HL-60/S4 (cell line): ENCODE data around the gene CR2.
"Not testable (repeated sequence)": the region's sequence is repeated elsewhere in the genome, so short reads cannot be mapped to it uniquely, and the experiment has no call there.

Experiments used
- in situ Hi-C: fragments of 300-500 bp; cut with MboI; formaldehyde crosslinking; loops from 2 replicates; pipeline ENCODE4 v1.14.3; 2022; ENCODE audit warnings: low sequenced_read_pairs

Gene CR2

DNA sequence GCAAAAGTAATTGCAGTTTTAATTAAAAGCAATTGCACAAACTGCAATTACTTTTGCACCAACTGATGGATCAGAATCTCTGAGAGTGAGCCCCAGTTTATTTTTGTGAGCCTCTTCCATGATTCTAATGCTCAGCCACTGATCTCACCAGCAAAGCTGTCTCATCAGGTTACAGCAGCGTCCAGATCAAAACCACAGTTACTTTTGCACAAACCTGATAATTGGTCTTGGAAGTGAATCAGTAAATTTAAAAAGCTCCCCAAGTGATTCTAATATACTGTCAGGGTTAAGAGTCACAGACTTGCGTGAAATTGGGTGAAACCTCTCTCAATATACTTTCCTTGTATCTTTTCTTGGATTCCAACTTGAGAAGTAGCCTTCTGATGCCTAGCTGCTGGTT is 13.5 kb upstream of the CR2 start:
- in situ Hi-C loops: no loop called here

DNA sequence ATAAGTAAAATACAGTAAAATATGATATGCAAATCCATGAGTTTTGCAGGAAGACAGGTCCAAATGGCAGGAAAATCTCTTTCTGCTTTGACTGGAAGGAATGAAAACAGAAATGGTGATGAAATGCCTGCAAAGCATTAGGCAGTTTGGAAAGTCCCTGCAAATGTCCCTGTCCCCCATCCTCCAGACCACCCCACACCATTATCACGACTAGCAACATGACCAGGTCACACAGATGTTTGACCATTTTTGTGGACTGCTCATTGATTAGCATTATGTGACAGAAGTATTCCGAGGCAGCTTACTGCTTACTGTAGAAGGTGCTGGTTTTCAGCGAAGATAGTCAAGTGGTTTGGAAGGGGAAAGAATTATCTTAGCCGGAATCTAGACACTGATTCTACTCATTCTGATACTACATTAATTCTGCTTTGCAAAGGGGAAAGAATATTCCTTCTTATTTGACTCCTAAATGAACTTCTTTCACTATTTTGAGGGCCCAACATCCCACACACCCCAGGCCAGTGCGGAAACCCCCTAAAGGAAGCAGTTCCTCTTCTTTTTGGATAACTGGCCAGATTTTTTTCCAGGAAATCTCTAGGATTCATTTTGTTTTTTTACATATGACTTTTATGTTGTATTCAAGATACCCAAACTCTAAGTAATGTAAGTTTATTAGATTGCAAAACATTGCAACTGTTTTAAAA is 9.5 kb upstream of the CR2 start:
- in situ Hi-C loops: no loop called here

DNA sequence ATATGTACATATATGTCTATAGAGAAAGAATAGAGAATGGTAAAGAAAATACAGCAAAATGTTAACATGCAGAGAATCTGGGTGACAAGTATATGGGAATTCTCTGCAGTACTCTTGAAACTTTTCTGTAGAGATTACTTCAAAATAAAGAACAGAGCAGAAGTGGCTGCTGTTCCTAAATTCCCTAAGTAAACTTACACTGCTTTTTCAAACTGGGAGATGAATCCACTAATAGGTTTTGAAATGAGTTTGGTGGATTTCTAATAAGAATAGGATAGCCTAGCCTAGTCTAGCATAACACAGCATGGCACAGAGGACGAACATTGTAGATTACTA is 450 bp upstream of the CR2 start:
- in situ Hi-C loops: no loop called here

DNA sequence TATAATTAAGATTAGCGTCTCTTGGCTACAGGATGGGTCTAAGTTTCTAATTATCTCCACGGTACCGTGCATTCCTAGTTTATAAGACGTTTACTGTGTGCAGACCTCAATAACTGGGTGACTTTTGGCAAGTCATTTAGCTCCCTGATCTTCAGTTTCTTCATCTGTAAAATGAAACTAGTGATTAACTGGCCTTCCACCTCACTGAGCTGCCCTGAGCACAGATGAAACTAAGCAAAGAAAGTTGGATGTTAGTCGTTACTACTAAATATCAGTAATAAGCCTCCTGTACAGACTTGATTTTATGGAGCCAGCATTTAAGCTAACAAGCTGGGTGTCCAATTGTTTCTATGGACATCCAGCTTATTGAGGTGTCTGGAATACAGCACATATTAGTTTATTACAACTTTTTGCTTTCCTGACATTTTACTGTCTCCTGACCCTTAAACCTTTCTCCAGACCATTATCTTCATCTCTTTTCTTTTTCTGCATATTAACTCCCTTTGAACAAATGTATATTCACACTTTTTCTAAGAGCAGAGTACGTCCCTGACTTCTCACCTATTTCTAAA is 1.1 kb downstream of the CR2 start:
- in situ Hi-C loops: no loop called here

DNA sequence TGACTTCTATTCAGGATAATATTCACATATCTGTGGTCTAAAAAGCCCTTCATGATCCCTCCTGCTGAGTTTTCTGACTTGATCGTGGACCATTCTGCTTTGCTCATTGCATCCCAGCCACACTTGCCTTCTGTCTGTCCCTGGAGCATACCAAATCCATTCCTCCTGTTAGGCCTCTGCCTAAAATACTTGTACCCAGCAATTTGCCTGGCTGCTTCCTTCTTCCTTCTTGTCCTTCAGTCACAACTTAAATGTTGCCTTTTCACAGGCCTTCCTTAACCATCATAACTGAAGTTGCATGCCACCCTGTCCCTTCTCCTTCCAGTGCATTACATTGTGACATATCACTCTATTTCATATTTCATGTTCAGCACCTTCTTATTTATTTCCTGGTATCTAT is 4.3 kb downstream of the CR2 start:
- in situ Hi-C loops: no loop called here

DNA sequence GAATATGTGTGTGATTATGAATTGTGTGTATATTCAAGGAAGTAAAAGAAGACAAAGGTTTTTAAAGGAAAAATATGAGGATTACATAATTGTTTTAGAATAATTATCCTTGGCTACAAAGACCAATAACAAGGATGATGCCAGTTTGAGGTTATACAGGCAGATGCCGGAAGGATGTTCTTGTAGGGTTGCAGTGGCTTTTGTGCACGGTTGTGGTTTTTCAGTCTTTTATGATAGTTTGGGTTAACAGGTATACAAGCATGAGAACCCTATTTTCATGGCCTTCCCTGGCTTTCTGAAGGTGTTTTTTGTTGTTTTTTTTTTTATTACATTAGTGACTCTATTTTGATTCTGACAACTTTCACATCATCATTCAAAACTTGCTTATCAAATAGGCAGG is 4.9 kb downstream of the CR2 start:
- in situ Hi-C loops: no loop called here

DNA sequence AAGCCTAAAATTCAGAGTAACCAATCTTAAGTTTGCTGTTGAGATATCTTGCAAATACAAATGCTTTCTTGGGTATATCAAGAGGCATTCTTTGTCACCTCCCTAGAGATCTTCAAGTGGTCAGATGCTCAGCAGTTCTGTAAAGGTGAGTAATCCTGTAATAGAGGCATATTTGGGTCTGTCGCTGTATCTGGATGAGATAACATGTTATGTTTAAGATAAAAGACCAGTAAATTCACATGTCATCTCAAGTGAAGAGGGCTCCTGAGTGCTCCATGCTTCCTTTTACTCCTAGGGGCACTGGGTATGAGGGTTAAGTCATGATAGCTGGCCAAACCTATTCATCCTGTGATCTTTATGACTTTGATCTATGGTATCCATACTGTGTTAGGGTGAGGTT is 7.5 kb downstream of the CR2 start:
- in situ Hi-C loops: no loop called here

DNA sequence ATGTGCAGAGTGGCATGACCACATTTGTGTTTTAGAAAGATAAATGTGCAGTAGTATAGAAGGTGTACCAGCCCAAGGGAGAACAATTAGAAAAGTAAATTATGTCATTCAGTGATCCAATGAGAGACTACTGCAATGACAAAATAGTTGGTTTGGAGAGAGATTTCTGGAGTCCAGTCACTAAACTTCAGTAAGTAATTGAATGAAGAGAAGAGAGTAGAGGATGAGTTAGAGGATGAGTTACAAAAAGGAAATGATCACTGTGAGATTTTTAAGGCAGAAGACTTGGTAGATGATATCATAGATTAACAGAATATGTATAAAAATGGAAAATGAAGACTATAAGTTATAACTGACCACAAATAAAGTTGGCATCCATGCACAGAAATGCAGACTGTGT is 8.4 kb downstream of the CR2 start:
- in situ Hi-C loops: no loop called here

DNA sequence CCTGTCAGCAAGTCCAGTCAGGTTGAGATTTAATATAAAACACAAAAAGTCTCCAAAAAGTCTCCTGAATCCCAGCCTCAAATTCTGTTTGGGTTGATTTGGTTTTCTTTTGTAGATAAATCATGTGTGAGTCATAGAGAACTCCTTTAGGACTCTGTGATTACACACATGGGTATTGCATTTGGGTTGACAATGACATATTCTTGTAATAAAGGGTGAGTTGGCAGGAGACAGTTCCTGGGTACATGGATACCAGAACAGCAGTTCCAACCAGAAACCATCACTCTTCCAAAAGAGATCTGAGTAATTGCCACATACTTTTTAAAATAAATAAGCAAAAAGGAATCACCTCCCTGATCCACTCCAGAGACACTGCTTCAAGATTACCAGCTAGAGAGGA is 8.9 kb downstream of the CR2 start:
- in situ Hi-C loops: no loop called here

DNA sequence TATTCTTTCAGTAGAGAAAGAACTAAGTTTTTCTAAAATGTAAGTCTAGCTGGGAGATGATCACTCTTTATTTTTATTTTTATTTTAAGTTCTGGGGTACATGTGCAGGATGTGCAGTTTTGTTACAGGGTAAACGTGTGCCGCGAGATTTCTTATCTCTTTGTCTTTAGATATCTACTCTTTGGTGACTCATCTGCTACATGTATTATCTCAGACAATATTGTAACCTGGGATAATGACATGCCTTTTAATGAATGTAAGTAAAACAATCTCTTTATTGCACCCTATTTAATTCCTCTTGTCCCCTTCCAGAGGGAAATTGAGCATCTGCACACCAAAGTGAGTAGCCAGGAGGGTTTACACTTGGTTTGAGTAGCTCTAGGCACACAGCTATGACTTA is 9.4 kb downstream of the CR2 start:
- in situ Hi-C loops: no loop called here

DNA sequence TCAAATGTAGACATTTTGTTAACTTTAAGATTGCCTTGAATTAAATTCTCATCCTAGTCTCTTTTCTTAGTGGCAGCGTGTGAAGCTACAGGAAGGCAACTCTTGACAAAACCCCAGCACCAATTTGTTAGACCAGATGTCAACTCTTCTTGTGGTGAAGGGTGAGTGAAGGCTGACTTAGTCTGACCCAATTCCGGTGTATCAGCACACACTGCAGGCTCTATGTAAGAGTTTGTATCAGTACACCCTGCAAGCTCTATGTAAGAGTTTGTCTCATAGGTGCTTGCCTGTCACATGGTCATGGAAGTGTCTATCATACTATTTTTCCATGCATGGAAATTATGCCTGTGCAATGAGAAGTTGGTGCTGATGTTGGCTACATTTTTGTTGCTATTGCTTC is 16.8 kb downstream of the CR2 start:
- in situ Hi-C loops: no loop called here

DNA sequence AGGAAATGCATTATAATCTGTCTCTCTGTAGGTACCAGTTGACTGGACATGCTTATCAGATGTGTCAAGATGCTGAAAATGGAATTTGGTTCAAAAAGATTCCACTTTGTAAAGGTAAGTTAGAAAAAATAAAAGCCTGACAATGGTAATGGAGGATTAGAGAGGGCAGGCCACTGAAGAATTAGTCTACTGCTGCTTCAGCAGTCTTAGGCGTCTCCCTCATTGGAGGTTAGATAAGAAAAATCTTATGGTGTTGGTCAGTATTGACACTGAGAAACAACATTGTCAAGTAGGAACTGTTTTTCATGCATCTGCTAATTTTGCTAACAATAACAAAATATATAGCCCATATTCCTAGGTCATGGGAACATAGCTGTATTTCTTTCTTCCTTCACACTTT is 20.1 kb downstream of the CR2 start:
- in situ Hi-C loops: no loop called here

DNA sequence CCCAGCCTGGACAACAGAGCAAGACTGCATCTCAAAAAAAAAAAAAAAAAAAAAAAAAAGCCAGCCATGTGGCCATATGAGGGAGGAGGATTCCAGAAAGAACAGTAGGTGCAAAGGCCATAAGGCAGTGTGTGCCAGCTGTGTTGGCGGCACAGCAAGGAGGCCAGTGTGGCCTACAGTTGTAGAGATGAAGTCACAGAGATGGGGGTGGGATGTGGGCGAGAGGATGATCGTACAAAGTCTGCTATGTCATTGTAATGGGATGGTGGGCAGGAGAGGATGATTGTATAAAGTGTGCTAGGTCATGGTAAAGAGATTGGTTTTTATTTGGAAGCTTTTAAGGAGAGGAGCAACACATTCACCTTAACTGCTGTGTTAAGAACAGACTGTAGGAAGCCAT is 32.1 kb downstream of the CR2 start:
- in situ Hi-C loops: no loop called here

DNA sequence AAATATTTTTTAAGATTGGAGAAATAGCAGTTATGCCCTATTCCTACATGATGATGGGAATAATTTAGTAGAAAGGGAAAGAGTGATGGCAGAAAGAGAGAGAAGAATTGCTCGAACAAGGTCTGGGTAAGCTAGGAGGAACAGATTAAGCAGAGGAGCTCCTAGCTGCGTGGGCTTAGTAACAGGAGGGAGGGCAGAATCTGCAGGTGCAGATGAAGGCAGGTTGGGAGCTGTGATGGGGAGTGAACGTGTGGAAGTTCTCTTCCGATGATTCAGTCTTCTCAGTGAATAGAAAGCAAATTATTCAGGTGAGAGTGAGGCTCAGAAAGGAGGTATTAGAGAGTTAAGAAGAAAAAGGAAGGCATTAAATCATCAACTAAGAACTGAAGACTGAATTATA is 33.5 kb downstream of the CR2 start:
- in situ Hi-C loops: no loop called here

DNA sequence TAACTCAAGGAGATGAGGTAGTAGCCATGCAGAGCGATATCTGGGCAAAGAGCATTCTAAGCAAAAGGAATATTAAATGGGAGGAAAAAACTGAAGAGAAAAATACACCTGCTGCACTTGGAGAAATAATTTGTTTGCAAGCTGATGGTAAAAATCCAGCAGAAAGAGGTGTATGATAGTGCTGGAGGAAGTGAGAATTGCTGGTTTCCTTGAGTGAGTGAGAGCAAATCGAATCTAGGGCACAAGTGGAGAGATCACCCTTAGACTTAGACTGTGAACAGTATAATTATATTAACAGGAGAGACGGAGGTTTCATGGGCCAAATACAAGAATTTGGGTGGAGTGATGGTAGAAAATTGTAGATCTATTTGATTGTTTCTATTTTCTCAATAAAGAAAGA is 39.1 kb downstream of the CR2 start:
- in situ Hi-C loops: no loop called here

DNA sequence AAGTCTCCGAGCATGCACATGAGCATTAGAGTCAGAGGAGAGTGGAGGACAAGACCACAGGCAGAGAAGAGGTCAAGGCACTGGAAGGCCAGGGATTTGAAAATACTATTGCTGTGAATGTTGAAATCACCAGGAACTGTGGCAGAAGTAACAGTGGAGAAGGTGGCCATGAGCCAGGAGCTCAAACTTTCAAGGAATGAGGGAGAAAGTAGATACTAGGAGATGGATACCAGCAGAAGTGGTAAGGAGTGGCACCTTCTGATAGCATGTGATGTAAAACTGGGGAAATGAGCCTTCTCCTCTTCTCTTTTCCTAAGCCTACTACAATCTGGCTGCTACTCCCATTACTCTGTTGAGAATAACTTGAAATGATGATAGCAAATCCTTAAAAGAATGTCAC is 40.0 kb downstream of the CR2 start:
- in situ Hi-C loops: no loop called here

DNA sequence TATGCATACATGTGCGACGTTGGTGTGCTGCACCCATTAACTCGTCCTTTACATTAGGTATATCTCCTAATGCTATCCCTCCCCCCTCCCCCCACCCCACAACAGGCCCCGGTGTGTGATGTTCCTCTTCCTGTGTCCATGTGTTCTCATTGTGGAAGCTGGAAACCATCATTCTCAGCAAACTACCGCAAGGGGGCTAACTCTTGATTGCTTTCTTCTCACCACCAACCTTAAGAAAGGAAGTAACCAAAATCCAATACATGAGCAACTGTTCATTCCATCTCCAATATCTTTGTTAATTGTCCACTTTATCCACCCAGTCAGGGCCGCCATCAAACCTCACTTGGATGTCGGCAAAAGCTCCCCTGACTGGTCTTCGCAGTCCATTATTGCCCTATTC is 41.2 kb downstream of the CR2 start:
- in situ Hi-C loops: not testable (repeated sequence)

DNA sequence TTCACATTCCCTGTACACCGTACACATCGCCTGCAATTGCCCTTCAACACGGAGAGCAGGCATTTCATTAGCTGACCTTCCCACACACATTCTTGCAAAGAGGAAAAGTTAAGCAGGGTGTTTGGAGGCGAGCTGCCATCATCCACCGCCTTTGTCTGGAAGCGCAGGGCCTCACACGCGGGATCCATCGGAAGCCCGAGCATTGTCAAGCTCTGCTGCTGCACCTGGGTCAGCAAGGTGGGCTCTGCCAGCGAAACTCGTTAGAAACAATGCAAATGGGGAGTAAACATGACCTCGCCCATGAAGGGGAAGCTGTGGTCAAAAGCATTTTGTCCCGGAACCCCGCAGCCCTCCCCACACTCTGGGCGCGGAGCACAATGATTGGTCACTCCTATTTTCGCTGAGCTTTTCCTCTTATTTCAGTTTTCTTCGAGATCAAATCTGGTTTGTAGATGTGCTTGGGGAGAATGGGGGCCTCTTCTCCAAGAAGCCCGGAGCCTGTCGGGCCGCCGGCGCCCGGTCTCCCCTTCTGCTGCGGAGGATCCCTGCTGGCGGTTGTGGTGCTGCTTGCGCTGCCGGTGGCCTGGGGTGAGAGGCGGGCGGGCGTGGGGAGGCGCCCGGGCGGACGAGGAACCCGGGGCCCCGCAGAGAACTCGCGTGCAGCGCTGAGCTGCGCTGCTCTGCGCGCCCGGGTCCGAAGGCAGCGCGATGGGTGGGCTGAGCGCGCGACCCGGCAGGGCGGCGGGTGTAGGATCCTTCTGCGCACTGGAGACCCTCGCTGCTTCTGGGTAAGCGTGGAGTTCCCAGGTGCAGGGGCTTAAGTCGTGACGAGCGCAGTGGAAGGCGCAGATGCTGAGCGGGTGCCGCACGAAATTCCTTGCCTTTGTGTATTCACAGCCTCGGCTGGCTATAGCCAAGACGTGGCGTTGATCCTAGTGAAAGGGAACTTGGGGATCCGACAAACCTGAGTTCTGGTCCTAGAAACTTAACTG is 42.0 kb downstream of the CR2 start, which contains the start of gene CR1:
CR1 (plus strand) TSS at position 357 of the 992 bp plus-strand sequence; CDS start at position 468, 111 bp downstream.
- in situ Hi-C loops: no loop called here

DNA sequence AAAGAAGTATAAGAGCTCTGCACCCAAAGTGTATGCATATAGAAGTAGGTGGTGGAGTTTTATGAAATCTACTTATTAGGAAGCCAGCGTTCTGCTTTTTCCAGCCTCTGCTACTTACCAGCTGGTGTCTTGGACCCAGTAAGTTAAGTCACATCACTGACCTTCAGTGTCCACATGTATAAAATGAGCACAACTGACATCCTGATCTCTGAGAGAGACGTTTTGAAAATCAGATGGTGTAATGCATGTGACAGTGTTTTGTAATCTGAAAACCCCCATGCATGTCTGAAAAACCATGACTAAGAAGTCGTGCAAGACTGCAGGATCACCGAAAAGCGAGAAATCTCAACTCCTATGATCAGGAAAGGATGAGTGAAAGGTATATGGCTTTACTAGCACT is 43.8 kb downstream of the CR2 start:
- in situ Hi-C loops: no loop called here

DNA sequence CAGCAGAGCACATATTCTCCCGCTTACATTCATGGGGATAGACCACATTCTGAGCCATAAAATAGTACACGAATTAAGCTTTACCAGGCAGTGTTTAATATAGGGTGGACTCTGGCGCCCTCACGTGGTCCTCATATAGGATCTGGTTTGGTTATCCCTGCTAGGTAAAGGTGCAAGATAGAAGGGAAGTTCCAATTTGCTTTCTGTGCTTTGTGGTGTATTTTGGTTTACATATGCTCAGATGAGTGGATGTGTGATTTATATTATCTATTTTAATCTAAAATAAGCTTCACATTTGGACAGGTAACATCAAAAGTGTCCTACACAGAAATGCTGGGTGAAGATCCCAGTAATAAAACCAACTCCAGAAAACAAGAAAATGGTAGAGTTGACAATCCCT is 45.4 kb downstream of the CR2 start:
- in situ Hi-C loops: no loop called here

DNA sequence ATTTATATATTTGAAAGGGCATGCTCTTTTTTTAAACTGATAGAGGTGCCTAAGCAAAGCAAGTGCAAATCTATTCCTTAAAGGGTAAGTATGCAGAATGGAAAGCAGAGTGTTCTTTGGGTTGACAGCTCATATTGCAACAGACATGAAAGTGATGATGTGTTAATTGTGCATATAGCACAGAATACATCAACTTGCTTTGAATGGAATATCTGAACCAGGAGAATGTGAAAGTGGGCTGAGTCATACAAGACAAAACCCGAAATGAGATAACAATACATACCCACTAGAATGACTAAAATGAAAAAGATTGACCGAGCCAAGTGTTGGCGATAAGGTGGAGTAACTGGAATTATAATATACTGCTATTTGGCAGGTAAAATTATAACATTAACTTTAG is 46.2 kb downstream of the CR2 start:
- in situ Hi-C loops: no loop called here

DNA sequence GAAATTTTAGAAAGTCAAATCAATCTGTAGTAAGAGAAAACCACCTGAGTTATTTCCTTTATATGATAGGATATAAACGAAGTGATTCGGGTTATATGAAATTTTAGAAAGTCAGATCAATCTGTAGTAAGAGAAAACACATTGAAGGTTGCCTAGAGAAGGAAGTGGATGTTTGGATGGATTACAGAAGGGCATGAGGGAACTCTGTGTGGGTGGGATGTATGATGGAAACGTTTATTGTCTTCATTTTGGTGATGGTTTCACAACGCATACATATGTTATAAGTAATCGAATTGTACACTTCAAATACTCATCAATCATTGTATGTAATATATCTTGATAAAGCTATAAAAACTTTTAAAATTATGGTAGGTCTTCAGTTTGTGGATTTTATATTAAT is 46.9 kb downstream of the CR2 start:
- in situ Hi-C loops: no loop called here
